ENCODE measurements around the gene NEDD1. TPM values are rescaled to one million over a fixed set of nuclear protein-coding genes. Genes with fewer than 3 reads are reported as not detected.
A peak's percentile ranks its signal among the peaks of the same experiment; 100 is the strongest.

NEDD1 gene
- total RNA-seq, 1 experiment from 2014 or later = 35.4 TPM

DNA sequence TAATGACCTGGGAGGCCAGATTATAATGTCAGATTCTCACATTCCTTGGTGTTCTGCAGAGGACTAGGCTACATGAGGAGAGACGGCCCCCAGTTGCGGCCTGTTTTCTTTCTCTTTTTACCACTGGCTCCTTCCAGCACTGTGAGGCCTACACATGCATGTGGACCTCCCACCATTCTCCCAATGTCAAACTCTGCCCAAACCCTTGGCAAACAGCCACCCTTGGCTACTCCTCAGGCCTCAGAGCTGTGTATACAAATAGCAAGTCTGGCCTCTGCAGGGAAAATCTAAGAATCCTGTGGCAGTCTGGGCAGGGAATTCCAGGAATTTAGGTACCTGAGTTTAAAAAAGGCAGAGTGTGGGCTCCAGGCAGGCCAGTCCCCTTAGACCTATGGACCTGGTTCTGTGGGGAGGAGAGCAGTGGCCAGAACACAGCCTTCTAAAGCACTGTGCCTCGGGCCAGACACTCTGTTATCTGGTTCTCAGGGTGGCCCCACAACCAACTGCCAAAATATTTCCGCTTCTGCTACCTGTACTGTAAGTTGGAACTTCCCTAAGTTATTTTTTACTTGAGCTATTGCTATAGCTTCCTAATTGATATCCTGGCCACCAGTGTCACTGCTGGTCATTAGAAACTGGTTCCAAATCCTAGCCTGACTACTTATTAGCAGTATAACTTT lies 19.9 kb upstream of the NEDD1 start:
- no peak overlapping the region for H3K4me2 ChIP-seq (ENCODE audit: low read depth, low read length, poor library complexity, severe bottlenecking)
- H4K20me1 ChIP-seq (ENCODE audit: insufficient read depth, low read depth, low read length) = no peaks in the 10 kb centered on the region
- H3K9me2 ChIP-seq (replicated peaks; ENCODE audit: insufficient read depth, low read length) = no peaks in the 10 kb centered on the region
- no peaks in the 10 kb centered on the region for H3K36me3 ChIP-seq (ENCODE audit: insufficient read depth, low read length)
- H3K27ac ChIP-seq (ENCODE audit: low read length) = no peak overlapping the region
- no peak overlapping the region for H3K4me3 ChIP-seq (ENCODE audit: low read length)
- H2AFZ ChIP-seq (ENCODE audit: low read length) = no peak overlapping the region
- H3K9me3 ChIP-seq (ENCODE audit: low read length) = no peaks in the 10 kb centered on the region
- H3K79me2 ChIP-seq (ENCODE audit: low read length) = no peaks in the 10 kb centered on the region
- no peaks in the 10 kb centered on the region for H3K27me3 ChIP-seq (ENCODE audit: low read length)
- DNase-seq = no peak
- no peaks in the 10 kb centered on the region for H3K4me1 ChIP-seq (ENCODE audit: low read length)
- H3K9ac ChIP-seq (ENCODE audit: low read length) = no peak overlapping the region

- Histone ChIP-seq H3K4me1 (ENCODE audit: low read length) (no peaks in the 10 kb centered on the region), H3K27me3 (ENCODE audit: low read length) (no peaks in the 10 kb centered on the region), H3K4me2 (ENCODE audit: low read depth, low read length, poor library complexity, severe bottlenecking) (no peak overlapping the region), H3K9me2 (replicated peaks; ENCODE audit: insufficient read depth, low read length) (no peaks in the 10 kb centered on the region), H3K36me3 (ENCODE audit: insufficient read depth, low read length) (no peaks in the 10 kb centered on the region), H3K4me3 (ENCODE audit: low read length) (no peak overlapping the region), H3K9me3 (ENCODE audit: low read length) (no peaks in the 10 kb centered on the region), H3K9ac (ENCODE audit: low read length) (no peak overlapping the region), H3K27ac (ENCODE audit: low read length) (no peak overlapping the region), H2AFZ (ENCODE audit: low read length) (no peak overlapping the region), H3K79me2 (ENCODE audit: low read length) (no peaks in the 10 kb centered on the region), H4K20me1 (ENCODE audit: insufficient read depth, low read depth, low read length) (no peaks in the 10 kb centered on the region)
- no peak for DNase-seq
Observed at GRCh38 chr12:96889273-96889933, 17.7 kb upstream of the NEDD1 start.

DNA sequence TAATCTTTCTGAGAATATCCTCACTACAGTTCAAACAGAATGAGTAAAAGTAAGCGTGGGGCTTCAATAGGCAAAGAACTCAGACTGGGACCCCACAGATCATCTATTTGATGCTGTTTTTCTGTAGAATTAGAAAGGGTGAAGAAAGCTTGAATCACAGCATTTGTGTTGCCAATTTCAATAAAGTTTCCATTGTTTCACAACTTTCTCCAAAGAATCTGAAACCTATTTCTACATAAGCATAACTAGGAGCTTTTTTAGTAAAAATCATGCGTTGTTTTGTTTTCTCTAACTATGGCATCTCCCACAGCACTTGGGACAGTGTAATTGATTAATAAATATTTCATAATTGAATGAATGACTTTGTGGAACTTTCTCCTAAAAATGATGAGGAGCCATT lies 16.7 kb upstream of the NEDD1 start:
- H3K79me2 ChIP-seq (ENCODE audit: low read length) = no peaks in the 10 kb centered on the region
- no peak overlapping the region for H3K4me2 ChIP-seq (ENCODE audit: low read depth, low read length, poor library complexity, severe bottlenecking)
- H3K27ac ChIP-seq (ENCODE audit: low read length) = no peak overlapping the region
- DNase-seq = no peak
- no peak overlapping the region for H2AFZ ChIP-seq (ENCODE audit: low read length)
- H3K9me3 ChIP-seq (ENCODE audit: low read length) = no peaks in the 10 kb centered on the region
- H3K27me3 ChIP-seq (ENCODE audit: low read length) = no peaks in the 10 kb centered on the region
- no peak overlapping the region for H3K9ac ChIP-seq (ENCODE audit: low read length)
- no peaks in the 10 kb centered on the region for H3K36me3 ChIP-seq (ENCODE audit: insufficient read depth, low read length)
- H3K4me1 ChIP-seq (ENCODE audit: low read length) = no peaks in the 10 kb centered on the region
- H3K9me2 ChIP-seq (replicated peaks; ENCODE audit: insufficient read depth, low read length) = no peaks in the 10 kb centered on the region
- H3K4me3 ChIP-seq (ENCODE audit: low read length) = no peak overlapping the region
- no peaks in the 10 kb centered on the region for H4K20me1 ChIP-seq (ENCODE audit: insufficient read depth, low read depth, low read length)

- no peak for DNase-seq
- no peak overlapping the region for H3K27ac ChIP-seq (ENCODE audit: low read length)
- H3K9me2 ChIP-seq (replicated peaks; ENCODE audit: insufficient read depth, low read length) = no peaks in the 10 kb centered on the region
- no peaks in the 10 kb centered on the region for H4K20me1 ChIP-seq (ENCODE audit: insufficient read depth, low read depth, low read length)
- H3K9me3 ChIP-seq (ENCODE audit: low read length) = no peaks in the 10 kb centered on the region
- no peaks in the 10 kb centered on the region for H3K79me2 ChIP-seq (ENCODE audit: low read length)
- H2AFZ ChIP-seq (ENCODE audit: low read length) = no peak overlapping the region
- H3K4me2 ChIP-seq (ENCODE audit: low read depth, low read length, poor library complexity, severe bottlenecking) = no peak overlapping the region
- no peaks in the 10 kb centered on the region for H3K27me3 ChIP-seq (ENCODE audit: low read length)
- H3K4me3 ChIP-seq (ENCODE audit: low read length) = no peak overlapping the region
- no peak overlapping the region for H3K9ac ChIP-seq (ENCODE audit: low read length)
- H3K36me3 ChIP-seq (ENCODE audit: insufficient read depth, low read length) = no peaks in the 10 kb centered on the region
- no peaks in the 10 kb centered on the region for H3K4me1 ChIP-seq (ENCODE audit: low read length)
Observed at GRCh38 chr12:96892104-96892503, 15.0 kb upstream of the NEDD1 start.

DNA sequence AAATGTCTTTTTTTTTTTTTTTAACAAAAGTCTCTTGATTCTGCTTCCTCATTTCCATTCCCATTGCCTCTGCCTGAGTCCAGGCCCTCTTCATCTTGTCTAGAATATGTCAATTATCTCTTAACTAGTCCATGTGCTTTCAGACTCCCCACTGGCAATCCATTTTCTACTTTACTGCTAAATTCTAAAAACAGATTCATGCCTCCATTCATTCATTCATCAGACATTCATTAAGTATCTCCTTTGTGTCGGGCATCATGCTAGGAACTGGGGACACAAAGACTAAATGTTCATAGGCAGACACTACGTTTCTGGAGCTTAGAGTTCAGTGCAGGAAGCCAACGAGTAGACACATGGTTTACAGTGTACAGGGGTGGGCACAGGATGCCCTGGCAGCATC lies 9.6 kb upstream of the NEDD1 start:
- DNase-seq = no peak
- H3K4me3 ChIP-seq (ENCODE audit: low read length) = no peak overlapping the region
- H3K9ac ChIP-seq (ENCODE audit: low read length) = no peak overlapping the region
- no peaks in the 10 kb centered on the region for H3K9me3 ChIP-seq (ENCODE audit: low read length)
- H3K27me3 ChIP-seq (ENCODE audit: low read length) = no peaks in the 10 kb centered on the region
- no peaks in the 10 kb centered on the region for H3K4me1 ChIP-seq (ENCODE audit: low read length)
- H2AFZ ChIP-seq (ENCODE audit: low read length) = no peak overlapping the region
- no peaks in the 10 kb centered on the region for H3K9me2 ChIP-seq (replicated peaks; ENCODE audit: insufficient read depth, low read length)
- H3K4me2 ChIP-seq (ENCODE audit: low read depth, low read length, poor library complexity, severe bottlenecking) = no peak overlapping the region
- H3K27ac ChIP-seq (ENCODE audit: low read length) = no peak overlapping the region
- H3K79me2 ChIP-seq (ENCODE audit: low read length) = no peaks in the 10 kb centered on the region
- no peaks in the 10 kb centered on the region for H4K20me1 ChIP-seq (ENCODE audit: insufficient read depth, low read depth, low read length)
- no peaks in the 10 kb centered on the region for H3K36me3 ChIP-seq (ENCODE audit: insufficient read depth, low read length)

- no peaks in the 10 kb centered on the region for H3K9me3 ChIP-seq (ENCODE audit: low read length)
- H3K4me3 ChIP-seq (ENCODE audit: low read length) = no peak overlapping the region
- H2AFZ ChIP-seq (ENCODE audit: low read length) = no peak overlapping the region
Observed at GRCh38 chr12:96901175-96901574, 5.9 kb upstream of the NEDD1 start.

DNA sequence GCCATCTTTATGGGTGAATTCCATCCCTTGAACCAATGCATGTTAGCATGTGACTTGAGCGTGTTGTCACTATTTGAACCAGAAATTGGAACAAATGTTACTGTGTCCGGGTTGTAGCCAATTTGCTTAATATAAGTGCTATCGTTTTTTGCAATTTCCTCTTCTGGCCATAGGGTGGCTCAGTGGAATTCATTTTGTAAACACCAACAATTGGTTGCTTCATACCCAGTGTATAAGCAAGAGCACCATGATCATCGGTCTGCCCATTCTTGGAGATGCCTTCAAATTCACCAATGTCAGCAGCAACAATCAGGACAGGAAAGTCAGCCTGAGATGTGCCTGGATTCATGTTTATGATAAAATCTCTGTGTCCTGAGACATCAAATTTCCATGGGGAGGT lies 5.0 kb upstream of the NEDD1 start:
- Histone ChIP-seq H4K20me1 (ENCODE audit: insufficient read depth, low read depth, low read length) (no peaks in the 10 kb centered on the region), H3K79me2 (ENCODE audit: low read length) (no peaks in the 10 kb centered on the region), H3K27me3 (ENCODE audit: low read length) (no peaks in the 10 kb centered on the region), H3K36me3 (ENCODE audit: insufficient read depth, low read length) (no peaks in the 10 kb centered on the region), H3K4me3 (ENCODE audit: low read length) (no peak overlapping the region), H3K9me2 (replicated peaks; ENCODE audit: insufficient read depth, low read length) (no peaks in the 10 kb centered on the region), H2AFZ (ENCODE audit: low read length) (no peak overlapping the region), H3K27ac (ENCODE audit: low read length) (no peak overlapping the region), H3K4me1 (ENCODE audit: low read length) (peaks cover 8% of the 10 kb centered on the region), H3K9me3 (ENCODE audit: low read length) (no peaks in the 10 kb centered on the region), H3K4me2 (ENCODE audit: low read depth, low read length, poor library complexity, severe bottlenecking) (no peak overlapping the region), H3K9ac (ENCODE audit: low read length) (no peak overlapping the region)
- DNase-seq = peak; percentile 46

More at GRCh38 chr12:96901175-96901574, 5.9 kb upstream of the NEDD1 start:
- no peaks in the 10 kb centered on the region for H3K79me2 ChIP-seq (ENCODE audit: low read length)
- H3K4me2 ChIP-seq (ENCODE audit: low read depth, low read length, poor library complexity, severe bottlenecking) = no peak overlapping the region
- H3K9ac ChIP-seq (ENCODE audit: low read length) = no peak overlapping the region
- no peak overlapping the region for H3K27ac ChIP-seq (ENCODE audit: low read length)
- H3K27me3 ChIP-seq (ENCODE audit: low read length) = no peaks in the 10 kb centered on the region
- no peak for DNase-seq
- H3K36me3 ChIP-seq (ENCODE audit: insufficient read depth, low read length) = no peaks in the 10 kb centered on the region
- H4K20me1 ChIP-seq (ENCODE audit: insufficient read depth, low read depth, low read length) = no peaks in the 10 kb centered on the region
- H3K9me2 ChIP-seq (replicated peaks; ENCODE audit: insufficient read depth, low read length) = no peaks in the 10 kb centered on the region
- peaks cover 1% of the 10 kb centered on the region; the same call in 1 of the 2 replicates for H3K4me1 ChIP-seq (ENCODE audit: low read length)

- H3K4me1 ChIP-seq (ENCODE audit: low read length) = peaks cover 41% of the 10 kb centered on the region
- peak overlapping the region; percentile 88 for H3K4me2 ChIP-seq (ENCODE audit: low read depth, low read length, poor library complexity, severe bottlenecking)
- no peaks in the 10 kb centered on the region for H3K27me3 ChIP-seq (ENCODE audit: low read length)
- H3K9me3 ChIP-seq (ENCODE audit: low read length) = no peaks in the 10 kb centered on the region
- no peak for DNase-seq
- H3K27ac ChIP-seq (ENCODE audit: low read length) = no peak overlapping the region
- no peaks in the 10 kb centered on the region for H3K9me2 ChIP-seq (replicated peaks; ENCODE audit: insufficient read depth, low read length)
- H3K36me3 ChIP-seq (ENCODE audit: insufficient read depth, low read length) = peaks cover 17% of the 10 kb centered on the region; the same call in 1 of the 2 replicates
- H3K9ac ChIP-seq (ENCODE audit: low read length) = peak overlapping the region; percentile 85
- peaks cover 43% of the 10 kb centered on the region for H3K79me2 ChIP-seq (ENCODE audit: low read length)
- H2AFZ ChIP-seq (ENCODE audit: low read length) = peak overlapping the region; percentile 97
- H4K20me1 ChIP-seq (ENCODE audit: insufficient read depth, low read depth, low read length) = no peaks in the 10 kb centered on the region
- H3K4me3 ChIP-seq (ENCODE audit: low read length) = peak overlapping the region; percentile 70
Observed at GRCh38 chr12:96906498-96906848, 584 bp upstream of the NEDD1 start.
